MCF 10A (cell line): ENCODE measurements around the gene ESR1. TPM values are rescaled to one million over a fixed set of nuclear protein-coding genes. Genes with fewer than 3 reads are reported as not detected.
"Not testable (repeated sequence)": the region's sequence is repeated elsewhere in the genome, so short reads cannot be mapped to it uniquely, and the experiment has no call there.

Experiments
- BruUV-seq: library from RNA; stranded (reverse); fragments of 400-500 nt; replicated peaks from 2 replicates; lab custom pipeline; 2021; lab: Mats Ljungman, UMichigan
- CTCF ChIA-PET: fragments of 300-600 bp; sonication (Branson Sonifier 250); formaldehyde crosslinking; extraction: SDS; loops from one replicate; lab custom pipeline; 2021; ENCODE audit warnings: antibody characterized with exemption, inconsistent platforms; lab: Yijun Ruan, JAX
- POLR2A ChIA-PET: fragments of 300-600, 350-650 bp; sonication (Branson Sonifier 250); formaldehyde crosslinking; extraction: SDS; loops from one replicate; lab custom pipeline; 2020; ENCODE audit warnings: antibody characterized with exemption, inconsistent platforms; lab: Yijun Ruan, JAX
- DNase-seq: peaks from one replicate; pipeline ENCODE4 v3.0.0-alpha.2; 2018; ENCODE audit not compliant: unreplicated experiment
- H3K27ac Mint-ChIP-seq: one replicate; pipeline ENCODE4 v1.8.0; 2022; ENCODE audit warnings: mild to moderate bottlenecking, low read depth, mixed read lengths; ENCODE audit not compliant: unreplicated experiment
- H3K27me3 Mint-ChIP-seq: one replicate; pipeline ENCODE4 v1.8.0; 2022; ENCODE audit warnings: mixed read lengths; ENCODE audit not compliant: insufficient read depth, unreplicated experiment
- H3K36me3 Mint-ChIP-seq: one replicate; pipeline ENCODE4 v1.8.0; 2022; ENCODE audit warnings: mild to moderate bottlenecking, moderate library complexity, mixed read lengths; ENCODE audit not compliant: insufficient read depth, unreplicated experiment
- H3K4me1 Mint-ChIP-seq: one replicate; pipeline ENCODE4 v1.8.0; 2022; ENCODE audit warnings: mixed read lengths; ENCODE audit not compliant: insufficient read depth, unreplicated experiment
- H3K4me3 Mint-ChIP-seq: one replicate; pipeline ENCODE4 v1.8.0; 2022; ENCODE audit warnings: mild to moderate bottlenecking, moderate library complexity, mixed read lengths; ENCODE audit not compliant: unreplicated experiment
- H3K9me3 Mint-ChIP-seq: one replicate; pipeline ENCODE4 v1.8.0; 2022; ENCODE audit warnings: mixed read lengths; ENCODE audit not compliant: unreplicated experiment
- intact Hi-C: fragments of 100-400 bp; cut with micrococcal nuclease; formaldehyde crosslinking; loops from 2 replicates; pipeline ENCODE4 v1.14.1; 2022
- total RNA-seq: library from RNA; stranded (reverse); gene quantifications from 2 replicates; pipeline ENCODE4 v1.2.3, GENCODE V29; 2022
- TF ChIP-seq, protein P1 (sequence below): fragments of 200-600 bp; IDR thresholded peaks from one replicate; pipeline ENCODE4 v1.8.0; 2022; ENCODE audit warnings: antibody characterized with exemption, mild to moderate bottlenecking; ENCODE audit not compliant: unreplicated experiment

Gene ESR1
- total RNA-seq, 1 experiment from 2014 or later = 0.05 TPM

- Mint-ChIP-seq H3K36me3 (no peaks in the 10 kb centered on the region), H3K9me3 (peaks cover 15% of the 10 kb centered on the region), H3K27ac (no peak overlapping the region), H3K27me3 (no peaks in the 10 kb centered on the region), H3K4me3 (no peak overlapping the region), H3K4me1 (no peaks in the 10 kb centered on the region)
- no peak for DNase-seq
- BruUV-seq = no TSS peak
- TF ChIP-seq, protein P1, sequence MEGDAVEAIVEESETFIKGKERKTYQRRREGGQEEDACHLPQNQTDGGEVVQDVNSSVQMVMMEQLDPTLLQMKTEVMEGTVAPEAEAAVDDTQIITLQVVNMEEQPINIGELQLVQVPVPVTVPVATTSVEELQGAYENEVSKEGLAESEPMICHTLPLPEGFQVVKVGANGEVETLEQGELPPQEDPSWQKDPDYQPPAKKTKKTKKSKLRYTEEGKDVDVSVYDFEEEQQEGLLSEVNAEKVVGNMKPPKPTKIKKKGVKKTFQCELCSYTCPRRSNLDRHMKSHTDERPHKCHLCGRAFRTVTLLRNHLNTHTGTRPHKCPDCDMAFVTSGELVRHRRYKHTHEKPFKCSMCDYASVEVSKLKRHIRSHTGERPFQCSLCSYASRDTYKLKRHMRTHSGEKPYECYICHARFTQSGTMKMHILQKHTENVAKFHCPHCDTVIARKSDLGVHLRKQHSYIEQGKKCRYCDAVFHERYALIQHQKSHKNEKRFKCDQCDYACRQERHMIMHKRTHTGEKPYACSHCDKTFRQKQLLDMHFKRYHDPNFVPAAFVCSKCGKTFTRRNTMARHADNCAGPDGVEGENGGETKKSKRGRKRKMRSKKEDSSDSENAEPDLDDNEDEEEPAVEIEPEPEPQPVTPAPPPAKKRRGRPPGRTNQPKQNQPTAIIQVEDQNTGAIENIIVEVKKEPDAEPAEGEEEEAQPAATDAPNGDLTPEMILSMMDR = no peak
- POLR2A ChIA-PET = no interaction called here
- intact Hi-C loops = no loop called here
- CTCF ChIA-PET = interaction anchor here (0.6 kb wide), 1 partner anchor 349 kb away, joined by 3 read pairs; no protein-coding TSS in a partner anchor
These were observed 216.1 kb downstream of the ESR1 start for GRCh38 chr6:152023613-152024012.

GRCh38 chr6:152026291-152026690 lies 218.8 kb downstream of the ESR1 start:
- no peak for DNase-seq
- CTCF ChIA-PET = interaction anchor here (0.7 kb wide), 1 partner anchor 22 kb away, joined by 3 read pairs; no protein-coding TSS in a partner anchor
- Mint-ChIP-seq H3K27ac (peak overlapping the region; percentile 67), H3K4me3 (peak overlapping the region; percentile 38), H3K9me3 (peaks cover 15% of the 10 kb centered on the region), H3K4me1 (no peaks in the 10 kb centered on the region), H3K27me3 (no peaks in the 10 kb centered on the region), H3K36me3 (no peaks in the 10 kb centered on the region)
- intact Hi-C loops = no loop called here
- BruUV-seq = no TSS peak
- TF ChIP-seq, protein P1 = no peak
- POLR2A ChIA-PET = interaction anchor here (0.7 to 2.4 kb wide), 2 partner anchors 69 to 110 kb away, joined by 3 to 8 read pairs; no protein-coding TSS in a partner anchor

DNA sequence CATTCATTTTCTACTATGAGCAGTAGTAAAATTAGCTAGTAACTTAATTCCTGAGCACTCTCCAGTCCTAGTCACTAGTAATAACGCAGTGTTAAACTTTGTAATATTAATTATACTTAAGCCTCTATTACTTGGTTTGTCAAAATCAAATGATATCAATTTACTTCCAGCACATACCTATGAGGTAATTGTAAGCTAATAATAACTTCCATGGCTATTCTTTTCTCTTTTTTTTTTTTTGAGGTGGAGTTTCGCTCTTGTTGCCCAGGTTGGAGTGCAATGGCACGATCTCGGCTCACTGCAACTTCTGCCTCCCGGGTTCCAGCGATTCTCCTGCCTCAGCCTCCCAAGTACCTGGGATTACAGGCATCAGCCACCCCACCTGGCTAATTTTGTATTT lies 219.3 kb downstream of the ESR1 start:
- H3K36me3 Mint-ChIP-seq, DNase-seq, H3K4me1 Mint-ChIP-seq, intact Hi-C loops, BruUV-seq, H3K27me3 Mint-ChIP-seq: not testable (repeated sequence)
- ChIA-PET POLR2A (interaction anchor here (0.7 to 2.4 kb wide), 3 partner anchors 28 to 111 kb away, joined by 3 to 8 read pairs (median 3); no protein-coding TSS in a partner anchor), CTCF (interaction anchor here (0.7 kb wide), 1 partner anchor 22 kb away, joined by 3 read pairs; no protein-coding TSS in a partner anchor)
- Mint-ChIP-seq H3K9me3 (peaks cover 15% of the 10 kb centered on the region), H3K4me3 (peak overlapping the region; percentile 38), H3K27ac (peak overlapping the region; percentile 67)

GRCh38 chr6:152033765-152034164 lies 226.3 kb downstream of the ESR1 start:
- H3K9me3 Mint-ChIP-seq, intact Hi-C loops, DNase-seq, CTCF ChIA-PET, H3K27ac Mint-ChIP-seq, H3K4me3 Mint-ChIP-seq, H3K4me1 Mint-ChIP-seq, BruUV-seq, H3K36me3 Mint-ChIP-seq, POLR2A ChIA-PET, H3K27me3 Mint-ChIP-seq: not testable (repeated sequence)

DNA sequence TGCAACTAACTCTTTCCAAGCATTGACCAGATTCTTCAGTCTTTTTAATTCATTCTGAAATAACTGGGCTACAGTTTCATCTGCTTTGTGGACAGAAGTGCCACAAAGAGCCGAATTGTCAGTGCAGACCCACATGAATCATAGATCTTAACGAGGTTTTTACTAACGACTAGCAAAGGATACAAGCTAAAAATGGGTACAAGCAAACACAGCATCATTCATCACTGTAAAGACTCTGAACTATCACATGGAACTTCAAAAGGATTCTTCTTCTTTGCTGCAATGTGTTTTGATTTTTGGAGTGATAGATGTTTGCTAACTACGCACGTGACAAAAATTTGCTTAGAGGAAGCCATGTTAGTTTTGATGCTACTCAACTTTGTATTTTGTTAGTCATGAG lies 227.1 kb downstream of the ESR1 start:
- TF ChIP-seq, protein P1 = no peak
- Mint-ChIP-seq H3K36me3 (no peaks in the 10 kb centered on the region), H3K4me1 (no peaks in the 10 kb centered on the region), H3K27ac (no peak overlapping the region), H3K27me3 (no peaks in the 10 kb centered on the region), H3K9me3 (no peaks in the 10 kb centered on the region), H3K4me3 (no peak overlapping the region)
- DNase-seq = no peak
- ChIA-PET POLR2A (no interaction called here), CTCF (interaction anchor here (0.6 kb wide), 1 partner anchor 189 kb away, joined by 3 read pairs; no protein-coding TSS in a partner anchor)
- intact Hi-C loops = no loop called here
- no TSS peak for BruUV-seq
